ENCODE data around the gene SLC22A15. TPM values are rescaled to one million over a fixed set of nuclear protein-coding genes. Genes with fewer than 3 reads are reported as not detected.
"Not testable (repeated sequence)": the region's sequence is repeated elsewhere in the genome, so short reads cannot be mapped to it uniquely, and the experiment has no call there.

The SLC22A15 gene
- total and polyA plus RNA-seq, 2 donors, result 0.52 to 1.8 TPM

GRCh38 chr1:116038679-116039078 is 62.4 kb downstream of the SLC22A15 start:
- H3K4me3 ChIP-seq (ENCODE audit: low read length in 2 of 2), result no peak overlapping the region
- no peak overlapping the region for H3K27ac ChIP-seq (ENCODE audit: low read depth in 1 of 2, low read length in 1 of 2)
- DNase-seq (ENCODE audit: low read depth in 6 of 9, low spot score in 9 of 9), result no peak
- 47% methylated on average over 2 of the region's 2 CpGs for WGBS
- H3K27me3 ChIP-seq (ENCODE audit: control insufficient read depth in 2 of 2, insufficient read depth in 1 of 2, low read length in 1 of 2), result no peaks in the 10 kb centered on the region
- no peaks in the 10 kb centered on the region for H3K9me3 ChIP-seq (ENCODE audit: control insufficient read depth in 2 of 2, insufficient read depth in 1 of 2, low read length in 1 of 2)
- no peaks in the 10 kb centered on the region for H3K4me1 ChIP-seq (ENCODE audit: control insufficient read depth in 2 of 2, insufficient read depth in 2 of 2, low read length in 2 of 2)
- H3K36me3 ChIP-seq (ENCODE audit: control insufficient read depth in 2 of 2, insufficient read depth in 2 of 2, low read length in 1 of 2), result no peaks in the 10 kb centered on the region

GRCh38 chr1:116044071-116044470 is 67.8 kb downstream of the SLC22A15 start:
- Histone ChIP-seq H3K27ac (ENCODE audit: low read depth in 1 of 2, low read length in 1 of 2) (no peak overlapping the region), H3K9me3 (ENCODE audit: control insufficient read depth in 2 of 2, insufficient read depth in 1 of 2, low read length in 1 of 2) (peaks cover 0 to 3% of the 10 kb centered on the region in 2 donors), H3K36me3 (ENCODE audit: control insufficient read depth in 2 of 2, insufficient read depth in 2 of 2, low read length in 1 of 2) (no peaks in the 10 kb centered on the region), H3K4me3 (ENCODE audit: low read length in 2 of 2) (no peak overlapping the region), H3K27me3 (ENCODE audit: control insufficient read depth in 2 of 2, insufficient read depth in 1 of 2, low read length in 1 of 2) (no peaks in the 10 kb centered on the region), H3K4me1 (ENCODE audit: control insufficient read depth in 2 of 2, insufficient read depth in 2 of 2, low read length in 2 of 2) (no peaks in the 10 kb centered on the region)
- WGBS, result 98% methylated on average over 4 of the region's 4 CpGs
- no peak for DNase-seq (ENCODE audit: low read depth in 6 of 9, low spot score in 9 of 9)

- WGBS, result 94% methylated on average over 8 of the region's 8 CpGs
- H3K36me3 ChIP-seq (ENCODE audit: control insufficient read depth in 2 of 2, insufficient read depth in 2 of 2, low read length in 1 of 2); DNase-seq (ENCODE audit: low read depth in 6 of 9, low spot score in 9 of 9); H3K4me1 ChIP-seq (ENCODE audit: control insufficient read depth in 2 of 2, insufficient read depth in 2 of 2, low read length in 2 of 2); H3K27me3 ChIP-seq (ENCODE audit: control insufficient read depth in 2 of 2, insufficient read depth in 1 of 2, low read length in 1 of 2); H3K9me3 ChIP-seq (ENCODE audit: control insufficient read depth in 2 of 2, insufficient read depth in 1 of 2, low read length in 1 of 2); H3K4me3 ChIP-seq (ENCODE audit: low read length in 2 of 2); H3K27ac ChIP-seq (ENCODE audit: low read depth in 1 of 2, low read length in 1 of 2): not testable (repeated sequence)
Observed at GRCh38 chr1:116046933-116047332, 70.6 kb downstream of the SLC22A15 start.

- H3K4me1 ChIP-seq (ENCODE audit: control insufficient read depth in 2 of 2, insufficient read depth in 2 of 2, low read length in 2 of 2); H3K36me3 ChIP-seq (ENCODE audit: control insufficient read depth in 2 of 2, insufficient read depth in 2 of 2, low read length in 1 of 2); H3K9me3 ChIP-seq (ENCODE audit: control insufficient read depth in 2 of 2, insufficient read depth in 1 of 2, low read length in 1 of 2); H3K4me3 ChIP-seq (ENCODE audit: low read length in 2 of 2); H3K27me3 ChIP-seq (ENCODE audit: control insufficient read depth in 2 of 2, insufficient read depth in 1 of 2, low read length in 1 of 2); H3K27ac ChIP-seq (ENCODE audit: low read depth in 1 of 2, low read length in 1 of 2); DNase-seq (ENCODE audit: low read depth in 6 of 9, low spot score in 9 of 9): not testable (repeated sequence)
- 98% methylated on average over 16 of the region's 16 CpGs for WGBS
Observed at GRCh38 chr1:116051896-116052295, 75.6 kb downstream of the SLC22A15 start.

GRCh38 chr1:116062201-116062600 is 85.9 kb downstream of the SLC22A15 start:
- DNase-seq (ENCODE audit: low read depth in 6 of 9, low spot score in 9 of 9), result no peak
- Histone ChIP-seq H3K27ac (ENCODE audit: low read depth in 1 of 2, low read length in 1 of 2) (no peak overlapping the region), H3K4me1 (ENCODE audit: control insufficient read depth in 2 of 2, insufficient read depth in 2 of 2, low read length in 2 of 2) (no peaks in the 10 kb centered on the region), H3K4me3 (ENCODE audit: low read length in 2 of 2) (no peak overlapping the region), H3K36me3 (ENCODE audit: control insufficient read depth in 2 of 2, insufficient read depth in 2 of 2, low read length in 1 of 2) (no peaks in the 10 kb centered on the region), H3K9me3 (ENCODE audit: control insufficient read depth in 2 of 2, insufficient read depth in 1 of 2, low read length in 1 of 2) (no peaks in the 10 kb centered on the region), H3K27me3 (ENCODE audit: control insufficient read depth in 2 of 2, insufficient read depth in 1 of 2, low read length in 1 of 2) (no peaks in the 10 kb centered on the region)
- WGBS, result 90% methylated on average over 1 of the region's 1 CpG

- no peak for DNase-seq (ENCODE audit: low read depth in 6 of 9, low spot score in 9 of 9)
- H3K36me3 ChIP-seq (ENCODE audit: control insufficient read depth in 2 of 2, insufficient read depth in 2 of 2, low read length in 1 of 2), result no peaks in the 10 kb centered on the region
- H3K9me3 ChIP-seq (ENCODE audit: control insufficient read depth in 2 of 2, insufficient read depth in 1 of 2, low read length in 1 of 2), result no peaks in the 10 kb centered on the region
Observed at GRCh38 chr1:116064616-116065015, 88.3 kb downstream of the SLC22A15 start.

GRCh38 chr1:116066868-116067565 is 90.7 kb downstream of the SLC22A15 start:
- WGBS, result 90% methylated on average over 2 of the region's 2 CpGs

More at GRCh38 chr1:116064616-116065015, 88.3 kb downstream of the SLC22A15 start:
- 97% methylated on average over 2 of the region's 2 CpGs for WGBS
- H3K27me3 ChIP-seq (ENCODE audit: control insufficient read depth in 2 of 2, insufficient read depth in 1 of 2, low read length in 1 of 2), result no peaks in the 10 kb centered on the region
- H3K27ac ChIP-seq (ENCODE audit: low read depth in 1 of 2, low read length in 1 of 2), result no peak overlapping the region
- H3K4me3 ChIP-seq (ENCODE audit: low read length in 2 of 2), result no peak overlapping the region
- H3K4me1 ChIP-seq (ENCODE audit: control insufficient read depth in 2 of 2, insufficient read depth in 2 of 2, low read length in 2 of 2), result no peaks in the 10 kb centered on the region

GRCh38 chr1:116067566-116067890 is 91.2 kb downstream of the SLC22A15 start:
- no peaks in the 10 kb centered on the region for H3K4me1 ChIP-seq (ENCODE audit: control insufficient read depth in 2 of 2, insufficient read depth in 2 of 2, low read length in 2 of 2)
- DNase-seq (ENCODE audit: low read depth in 6 of 9, low spot score in 9 of 9), result no peak
- H3K4me3 ChIP-seq (ENCODE audit: low read length in 2 of 2), result no peak overlapping the region
- 96% methylated on average over 2 of the region's 2 CpGs for WGBS
- no peaks in the 10 kb centered on the region for H3K27me3 ChIP-seq (ENCODE audit: control insufficient read depth in 2 of 2, insufficient read depth in 1 of 2, low read length in 1 of 2)
- no peaks in the 10 kb centered on the region for H3K36me3 ChIP-seq (ENCODE audit: control insufficient read depth in 2 of 2, insufficient read depth in 2 of 2, low read length in 1 of 2)
- H3K9me3 ChIP-seq (ENCODE audit: control insufficient read depth in 2 of 2, insufficient read depth in 1 of 2, low read length in 1 of 2), result no peaks in the 10 kb centered on the region
- no peak overlapping the region for H3K27ac ChIP-seq (ENCODE audit: low read depth in 1 of 2, low read length in 1 of 2)

More at GRCh38 chr1:116066868-116067565, 90.7 kb downstream of the SLC22A15 start:
- Histone ChIP-seq H3K27me3 (ENCODE audit: control insufficient read depth in 2 of 2, insufficient read depth in 1 of 2, low read length in 1 of 2) (no peaks in the 10 kb centered on the region), H3K9me3 (ENCODE audit: control insufficient read depth in 2 of 2, insufficient read depth in 1 of 2, low read length in 1 of 2) (no peaks in the 10 kb centered on the region), H3K27ac (ENCODE audit: low read depth in 1 of 2, low read length in 1 of 2) (no peak overlapping the region), H3K4me3 (ENCODE audit: low read length in 2 of 2) (no peak overlapping the region), H3K4me1 (ENCODE audit: control insufficient read depth in 2 of 2, insufficient read depth in 2 of 2, low read length in 2 of 2) (no peaks in the 10 kb centered on the region), H3K36me3 (ENCODE audit: control insufficient read depth in 2 of 2, insufficient read depth in 2 of 2, low read length in 1 of 2) (no peaks in the 10 kb centered on the region)
- no peak for DNase-seq (ENCODE audit: low read depth in 6 of 9, low spot score in 9 of 9)

- 0% methylated on average over 1 of the region's 1 CpG for WGBS
- Histone ChIP-seq H3K27ac (ENCODE audit: low read depth in 1 of 2, low read length in 1 of 2) (no peak overlapping the region), H3K36me3 (ENCODE audit: control insufficient read depth in 2 of 2, insufficient read depth in 2 of 2, low read length in 1 of 2) (no peaks in the 10 kb centered on the region), H3K27me3 (ENCODE audit: control insufficient read depth in 2 of 2, insufficient read depth in 1 of 2, low read length in 1 of 2) (no peaks in the 10 kb centered on the region), H3K4me1 (ENCODE audit: control insufficient read depth in 2 of 2, insufficient read depth in 2 of 2, low read length in 2 of 2) (no peaks in the 10 kb centered on the region), H3K9me3 (ENCODE audit: control insufficient read depth in 2 of 2, insufficient read depth in 1 of 2, low read length in 1 of 2) (no peaks in the 10 kb centered on the region), H3K4me3 (ENCODE audit: low read length in 2 of 2) (no peak overlapping the region)
- DNase-seq (ENCODE audit: low read depth in 6 of 9, low spot score in 9 of 9), result no peak
Observed at GRCh38 chr1:116075575-116075974, 99.3 kb downstream of the SLC22A15 start.
